Measurements from ENCODE around the gene MANBA.

Gene MANBA

DNA sequence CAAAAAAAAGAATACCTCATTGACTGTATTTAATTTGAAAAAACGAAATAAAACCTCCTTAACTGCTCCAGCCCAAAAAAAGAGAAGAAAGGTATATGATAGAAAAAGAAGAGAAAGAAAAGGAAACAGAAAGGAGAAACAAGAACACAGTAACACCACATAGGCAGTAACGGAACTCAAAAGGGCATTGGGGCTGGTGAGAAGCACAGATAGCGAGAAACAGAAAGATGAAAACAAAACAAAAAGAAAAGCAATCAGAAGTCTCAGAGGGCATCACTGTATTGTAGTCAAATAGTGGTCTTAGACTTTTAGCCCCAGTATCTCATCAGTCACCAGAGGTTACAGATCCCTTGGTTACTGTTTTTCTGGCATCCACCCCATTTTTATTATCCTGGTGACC lies 171.0 kb downstream of the MANBA start:
- no peak for DNase-seq (ENCODE audit: low read depth)
- H3K4me3 ChIP-seq (replicated peaks; ENCODE audit: low read depth, low read length) = no peak overlapping the region
- TF ChIP-seq, protein P1, sequence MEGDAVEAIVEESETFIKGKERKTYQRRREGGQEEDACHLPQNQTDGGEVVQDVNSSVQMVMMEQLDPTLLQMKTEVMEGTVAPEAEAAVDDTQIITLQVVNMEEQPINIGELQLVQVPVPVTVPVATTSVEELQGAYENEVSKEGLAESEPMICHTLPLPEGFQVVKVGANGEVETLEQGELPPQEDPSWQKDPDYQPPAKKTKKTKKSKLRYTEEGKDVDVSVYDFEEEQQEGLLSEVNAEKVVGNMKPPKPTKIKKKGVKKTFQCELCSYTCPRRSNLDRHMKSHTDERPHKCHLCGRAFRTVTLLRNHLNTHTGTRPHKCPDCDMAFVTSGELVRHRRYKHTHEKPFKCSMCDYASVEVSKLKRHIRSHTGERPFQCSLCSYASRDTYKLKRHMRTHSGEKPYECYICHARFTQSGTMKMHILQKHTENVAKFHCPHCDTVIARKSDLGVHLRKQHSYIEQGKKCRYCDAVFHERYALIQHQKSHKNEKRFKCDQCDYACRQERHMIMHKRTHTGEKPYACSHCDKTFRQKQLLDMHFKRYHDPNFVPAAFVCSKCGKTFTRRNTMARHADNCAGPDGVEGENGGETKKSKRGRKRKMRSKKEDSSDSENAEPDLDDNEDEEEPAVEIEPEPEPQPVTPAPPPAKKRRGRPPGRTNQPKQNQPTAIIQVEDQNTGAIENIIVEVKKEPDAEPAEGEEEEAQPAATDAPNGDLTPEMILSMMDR (IDR thresholded peaks at IDR 0.05; ENCODE audit: low read length, missing control alignments) = no peak

GRCh38 chr4:102586644-102587021 lies 174.1 kb downstream of the MANBA start:
- TF ChIP-seq, protein P1 (IDR thresholded peaks at IDR 0.05; ENCODE audit: low read length, missing control alignments) = no peak
- no peak overlapping the region for H3K4me3 ChIP-seq (replicated peaks; ENCODE audit: low read depth, low read length)
- DNase-seq (ENCODE audit: low read depth) = no peak

DNA sequence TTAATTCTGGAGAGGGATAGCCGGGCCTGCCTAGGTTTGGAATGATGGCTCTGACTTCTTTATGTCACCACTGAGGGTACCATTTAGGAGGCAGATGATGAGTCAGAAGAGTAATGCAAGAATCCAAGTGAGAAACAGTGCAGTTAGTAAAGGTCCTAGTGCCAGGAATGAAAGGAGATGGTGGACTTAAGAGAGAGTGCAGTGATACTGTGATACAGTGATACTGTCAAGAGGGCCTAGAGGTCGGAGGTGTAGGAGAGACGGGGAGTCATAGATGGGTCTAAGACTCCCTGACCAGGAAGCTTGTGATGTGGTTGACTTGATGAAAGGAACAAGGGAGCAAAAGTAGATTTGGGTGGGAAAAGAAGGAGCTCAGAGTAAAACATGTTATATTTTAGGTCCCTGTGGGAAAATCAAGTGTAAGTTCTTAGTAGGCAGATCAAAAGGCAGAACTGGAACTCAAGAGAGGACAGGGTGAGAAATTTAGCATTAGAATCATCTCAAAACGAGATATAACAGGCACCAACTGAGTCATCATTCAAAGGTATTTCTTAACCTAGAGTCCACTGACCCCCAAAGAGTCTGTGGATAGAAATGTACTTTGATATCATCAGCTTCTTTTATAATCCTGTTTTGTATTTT lies 174.6 kb downstream of the MANBA start:
- DNase-seq (ENCODE audit: low read depth) = no peak
- H3K4me3 ChIP-seq (replicated peaks; ENCODE audit: low read depth, low read length) = no peak overlapping the region
- TF ChIP-seq, protein P1 (IDR thresholded peaks at IDR 0.05; ENCODE audit: low read length, missing control alignments) = no peak

DNA sequence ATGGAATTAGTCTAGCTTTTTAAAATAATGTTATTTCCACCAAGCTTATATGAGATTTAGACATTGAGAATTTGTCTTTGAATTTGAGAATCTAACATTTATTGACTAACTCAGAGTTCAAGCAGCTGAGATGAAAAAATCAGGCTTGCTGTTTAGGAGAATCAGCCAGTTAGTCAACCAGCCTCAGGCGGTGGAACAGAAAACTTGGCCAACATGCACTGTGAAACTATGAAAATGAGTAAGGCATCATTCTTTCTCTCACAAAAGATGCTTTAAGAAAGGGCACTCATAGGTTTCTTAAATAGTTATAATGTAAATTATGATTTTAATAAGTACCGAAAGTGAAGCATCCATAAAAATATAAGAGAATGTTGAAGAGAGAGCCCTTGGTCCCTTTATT lies 175.4 kb downstream of the MANBA start:
- H3K4me3 ChIP-seq (replicated peaks; ENCODE audit: low read depth, low read length) = no peak overlapping the region
- TF ChIP-seq, protein P1 (IDR thresholded peaks at IDR 0.05; ENCODE audit: low read length, missing control alignments) = no peak
- DNase-seq (ENCODE audit: low read depth) = no peak

DNA sequence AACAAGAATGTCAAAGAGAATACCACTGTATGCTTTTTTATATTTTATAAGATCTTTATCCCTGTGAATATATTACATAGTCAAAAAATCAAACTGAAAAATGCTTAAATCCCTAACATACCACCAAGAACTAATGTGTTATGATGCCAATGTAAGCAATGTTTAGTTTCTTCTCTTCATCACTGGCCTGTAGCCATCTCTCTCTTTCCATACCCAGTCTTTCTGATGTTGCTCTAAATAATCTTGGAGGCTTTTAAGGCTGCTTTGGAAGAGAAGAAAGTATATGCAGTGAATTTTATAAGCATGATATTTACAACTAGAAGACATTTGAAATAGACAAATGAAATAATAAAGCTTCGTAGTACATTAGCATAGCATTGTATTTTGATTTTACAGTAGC lies 176.7 kb downstream of the MANBA start:
- TF ChIP-seq, protein P1 (IDR thresholded peaks at IDR 0.05; ENCODE audit: low read length, missing control alignments) = no peak

More for the DNA sequence above, 176.7 kb downstream of the MANBA start:
- DNase-seq (ENCODE audit: low read depth) = no peak
- no peak overlapping the region for H3K4me3 ChIP-seq (replicated peaks; ENCODE audit: low read depth, low read length)
